Mammary epithelial cell (primary cell): ENCODE data around the gene SSTR5.

ENCODE experiments used
- EZH2 ChIP-seq: IDR thresholded peaks from 2 replicates; pipeline ENCODE4 v1.6.1; 2012; ENCODE audit warnings: low read length, inconsistent platforms, borderline replicate concordance
- TF ChIP-seq, protein P1 (sequence below), 2 donors: IDR thresholded peaks in 1 of 2; conservative IDR thresholded peaks in 1 of 2; 2 replicates each; pipeline ENCODE4 v1.5.1; 2011 to 2012; ENCODE audit warnings: inconsistent platforms in 2 of 2, low read length in 2 of 2, mild to moderate bottlenecking in 2 of 2, control low read depth in 1 of 2, low read depth in 1 of 2; ENCODE audit not compliant: insufficient read depth in 1 of 2; ENCODE audit errors: extremely low read depth in 1 of 2

DNA sequence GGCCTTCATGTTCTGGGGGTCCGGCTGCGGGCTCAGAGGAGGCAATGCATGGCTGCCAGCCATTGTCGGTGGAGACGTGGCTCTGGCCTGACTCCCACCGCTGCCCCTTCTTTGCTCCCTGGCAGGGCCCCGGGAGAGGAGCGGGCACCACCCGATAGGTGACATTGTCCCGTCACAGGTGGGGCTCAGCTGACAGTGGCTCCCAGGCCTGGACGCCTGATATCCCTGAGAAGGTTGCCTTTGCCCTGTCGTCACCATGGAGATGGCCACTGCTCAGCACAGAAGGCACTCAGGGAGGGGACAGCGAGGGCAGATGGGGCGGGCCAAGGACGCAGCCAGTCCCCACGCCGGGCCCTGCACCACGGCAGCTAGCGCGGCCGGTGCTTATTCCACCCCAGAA lies 48.4 kb upstream of the SSTR5 start:
- no peak for TF ChIP-seq EZH2
- TF ChIP-seq, protein P1, sequence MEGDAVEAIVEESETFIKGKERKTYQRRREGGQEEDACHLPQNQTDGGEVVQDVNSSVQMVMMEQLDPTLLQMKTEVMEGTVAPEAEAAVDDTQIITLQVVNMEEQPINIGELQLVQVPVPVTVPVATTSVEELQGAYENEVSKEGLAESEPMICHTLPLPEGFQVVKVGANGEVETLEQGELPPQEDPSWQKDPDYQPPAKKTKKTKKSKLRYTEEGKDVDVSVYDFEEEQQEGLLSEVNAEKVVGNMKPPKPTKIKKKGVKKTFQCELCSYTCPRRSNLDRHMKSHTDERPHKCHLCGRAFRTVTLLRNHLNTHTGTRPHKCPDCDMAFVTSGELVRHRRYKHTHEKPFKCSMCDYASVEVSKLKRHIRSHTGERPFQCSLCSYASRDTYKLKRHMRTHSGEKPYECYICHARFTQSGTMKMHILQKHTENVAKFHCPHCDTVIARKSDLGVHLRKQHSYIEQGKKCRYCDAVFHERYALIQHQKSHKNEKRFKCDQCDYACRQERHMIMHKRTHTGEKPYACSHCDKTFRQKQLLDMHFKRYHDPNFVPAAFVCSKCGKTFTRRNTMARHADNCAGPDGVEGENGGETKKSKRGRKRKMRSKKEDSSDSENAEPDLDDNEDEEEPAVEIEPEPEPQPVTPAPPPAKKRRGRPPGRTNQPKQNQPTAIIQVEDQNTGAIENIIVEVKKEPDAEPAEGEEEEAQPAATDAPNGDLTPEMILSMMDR (conservative IDR thresholded peaks at IDR 0.05 in 1 of 2, IDR thresholded peaks at IDR 0.05 in 1 of 2; ENCODE audit: extremely low read depth in 1 of 2, insufficient read depth in 1 of 2, low read depth in 1 of 2, low read length in 2 of 2), result no peak
